Right lobe of liver (tissue), 6 donors: Measurements from ENCODE around the gene RNU1-3. TPM values are rescaled to one million over a fixed set of nuclear protein-coding genes. Genes with fewer than 3 reads are reported as not detected.
"Not testable (repeated sequence)": the region's sequence is repeated elsewhere in the genome, so short reads cannot be mapped to it uniquely, and the experiment has no call there.

Source experiments
- ATAC-seq, 4 donors: fragments of 200-7000 bp; cut with Tn5 transposase; one replicate each; pipeline ENCODE4 v1.9.1; 2020; ENCODE audit warnings: mild to moderate bottlenecking in 4 of 4, moderate library complexity in 4 of 4
- DNase-seq, 3 donors: peaks; one replicate each; pipeline ENCODE4 v3.0.0-alpha.2; 2020
- H3K27ac ChIP-seq, 3 donors: fragments of 200-600 bp; one replicate each; pipeline ENCODE4 v1.8.0; 2022
- H3K27me3 ChIP-seq, 2 donors: fragments of 200-600 bp; one replicate each; pipeline ENCODE4 v1.8.0; 2022
- H3K36me3 ChIP-seq, 4 donors: fragments of 200-600 bp; sonication (generic) in 1 of 4; one replicate each; pipeline versions ENCODE4 v1.5.1 to v1.8.0; 2017 to 2022; ENCODE audit warnings: control low read depth in 1 of 4
- H3K4me1 ChIP-seq, 4 donors: fragments of 200-600 bp; sonication (generic) in 1 of 4; one replicate each; pipeline versions ENCODE4 v1.5.1 to v1.8.0; 2017 to 2022; ENCODE audit warnings: control low read depth in 1 of 4
- H3K4me3 ChIP-seq, 3 donors: fragments of 200-600 bp; one replicate each; pipeline ENCODE4 v1.8.0; 2022
- H3K9me3 ChIP-seq, 4 donors: fragments of 200-600 bp; sonication (generic) in 1 of 4; one replicate each; pipeline versions ENCODE4 v1.5.1 to v1.8.0; 2017 to 2022; ENCODE audit warnings: control low read depth in 1 of 4
- WGBS: methylation state at CpG from one replicate; pipeline ENCODE4 v1.1.6; 2018; ENCODE audit warnings: low coverage, low lambda C conversion rate; ENCODE audit not compliant: insufficient coverage; ENCODE audit errors: missing lambda C conversion rate; 5-methylcytosine and 5-hydroxymethylcytosine counted together
- intact Hi-C, 2 donors: fragments of 100-400 bp; cut with DNase I; formaldehyde crosslinking; loops; one replicate each; pipeline versions ENCODE4 v1.11.2 to v1.14.1; 2022
- total RNA-seq, 6 experiments: library from RNA; depleted of rRNA in 2 of 6; stranded (reverse); fragments of >200 nt in 2 of 6; fragmentation: NEBNext Ultra II Directional in 3 of 6; extraction: Animal tissue kit (Norgen Biotek cat#: 25700) in 3 of 6; gene quantifications; one replicate each; pipeline versions ENCODE4 v1.1.0 to v1.2.4, GENCODE V29; 2016 to 2023
- TF ChIP-seq, protein P1 (sequence below), 4 donors: fragments of 200-600 bp in 3 of 4; fragments of 450-650 bp in 1 of 4; IDR thresholded peaks; one replicate each; pipeline versions ENCODE4 v1.5.1 to v1.8.0; 2016 to 2022; ENCODE audit warnings: antibody characterized with exemption in 4 of 4, mild to moderate bottlenecking in 2 of 4
- donor health status: DM: no; HTN: yes; CAD: no.
- donor health status: DM: no; HTN: no; CAD: no.
- donor health status: DM: no; HTN: no; CAD: no.
- donor health status: DM: no; HTN: yes; CAD: no.
- donor health status: DM: no; HTN: yes; CAD: no.

Gene RNU1-3
- total RNA-seq, 6 experiments from 2014 or later, result under 0.01 to 3,377 (median 977) TPM

DNA sequence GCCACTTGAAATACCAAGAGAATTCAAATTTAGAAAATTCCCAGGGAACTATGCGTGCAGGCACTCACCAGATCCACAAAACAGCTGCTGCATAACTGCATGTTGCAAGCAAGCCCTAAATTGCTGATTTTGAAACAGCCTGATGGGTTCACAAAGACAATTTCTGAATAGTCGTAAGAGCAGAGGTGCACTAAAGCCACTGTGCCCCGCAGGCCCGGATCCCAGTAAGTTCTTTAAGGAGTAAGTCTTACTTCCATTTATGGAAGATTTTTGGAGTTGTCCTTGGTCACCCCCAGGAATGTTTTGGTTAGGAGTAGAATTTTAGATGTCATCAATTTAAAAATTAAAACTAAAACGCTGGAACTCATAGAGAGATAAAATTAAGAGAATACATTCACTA lies 7.2 kb upstream of the RNU1-3 start:
- H3K27me3 ChIP-seq, DNase-seq, H3K4me1 ChIP-seq, intact Hi-C loops, H3K4me3 ChIP-seq, H3K9me3 ChIP-seq, H3K27ac ChIP-seq, ATAC-seq, H3K36me3 ChIP-seq: not testable (repeated sequence)
- WGBS, result 48% methylated on average over 5 of the region's 5 CpGs

DNA sequence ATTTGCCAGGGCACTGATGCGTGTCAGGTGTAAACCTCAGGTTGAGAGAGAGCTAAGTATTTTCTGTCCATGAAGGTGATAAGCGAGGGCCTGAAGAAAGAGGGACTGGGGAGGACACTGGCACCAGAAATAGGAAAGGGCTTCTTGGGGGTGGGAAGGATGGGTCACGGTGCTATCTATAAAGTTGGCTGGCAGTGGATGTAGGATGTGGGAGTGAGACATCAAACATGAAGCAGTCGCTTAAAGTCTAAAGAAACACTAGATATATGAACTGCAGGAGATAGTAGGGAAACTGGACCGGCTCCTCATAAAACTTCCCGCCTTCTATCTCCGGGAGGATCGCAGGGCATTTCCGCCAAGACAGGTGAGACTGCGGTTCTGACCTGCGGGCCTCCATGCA lies 912 bp downstream of the RNU1-3 start:
- WGBS, result no CpG with 5 or more reads among the region's 11 CpGs

DNA sequence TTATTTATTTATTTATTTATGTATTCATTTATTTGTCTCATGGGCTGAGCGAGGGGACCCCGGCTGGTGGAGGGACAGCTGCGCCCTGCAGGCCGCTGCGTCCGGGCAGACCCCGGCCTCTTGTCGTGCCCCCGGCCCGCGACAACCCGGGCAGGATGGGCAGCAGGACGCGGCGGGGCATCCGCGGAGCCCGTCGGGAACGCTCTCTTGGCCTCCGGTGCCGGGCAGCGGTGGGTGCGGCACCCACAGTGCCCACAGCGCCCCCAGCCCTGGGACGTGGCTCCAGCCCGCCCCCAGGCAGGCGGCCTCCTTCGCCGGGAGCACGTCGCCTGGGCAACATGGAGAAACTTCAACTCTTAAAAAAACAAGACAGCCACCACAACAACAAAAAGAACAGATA lies 8.5 kb downstream of the RNU1-3 start:
- H3K4me3 ChIP-seq, DNase-seq, H3K27me3 ChIP-seq, H3K4me1 ChIP-seq, H3K9me3 ChIP-seq, H3K27ac ChIP-seq, H3K36me3 ChIP-seq, intact Hi-C loops: not testable (repeated sequence)
- peak in 1 of 4 donors; percentile 28 for ATAC-seq
- WGBS, result 90% methylated on average over 7 of the region's 32 CpGs

More for the DNA sequence above, 912 bp downstream of the RNU1-3 start:
- ATAC-seq, H3K27me3 ChIP-seq, H3K4me1 ChIP-seq, H3K27ac ChIP-seq, DNase-seq, H3K36me3 ChIP-seq, H3K9me3 ChIP-seq, H3K4me3 ChIP-seq, intact Hi-C loops: not testable (repeated sequence)

DNA sequence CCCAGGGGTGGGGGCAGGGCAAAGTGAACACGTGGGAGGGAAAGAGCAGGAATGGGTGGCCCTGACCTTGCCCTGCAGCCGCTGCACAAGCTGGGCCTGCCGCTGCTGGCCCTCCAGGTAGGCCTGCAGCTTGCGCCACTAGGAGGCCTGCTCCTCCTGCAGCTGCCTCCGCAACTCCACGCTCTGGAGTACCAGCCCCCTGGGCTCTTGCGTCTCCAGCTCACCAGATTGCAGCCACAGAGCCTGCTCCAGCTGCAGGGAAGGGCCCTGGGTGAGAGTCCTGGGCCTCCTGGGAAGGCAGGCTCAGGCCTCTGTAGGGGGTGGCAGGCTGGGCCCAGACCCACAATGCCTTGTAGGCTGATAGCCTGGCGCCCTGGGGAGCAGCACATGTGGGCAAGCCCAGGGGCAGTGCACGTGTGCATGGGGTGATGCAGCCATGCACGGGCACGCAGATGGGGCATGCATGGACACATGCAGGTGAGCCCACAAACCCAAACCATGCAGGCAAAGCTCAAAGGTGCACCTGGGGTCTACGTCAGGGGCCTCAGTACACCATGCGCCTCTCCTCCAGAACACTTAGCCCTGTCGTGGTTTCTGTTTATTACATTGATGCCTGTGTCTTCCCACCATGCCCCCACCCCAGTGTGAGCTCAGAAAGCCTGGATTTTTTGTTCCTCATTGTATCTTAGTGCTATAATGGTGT lies 9.6 kb downstream of the RNU1-3 start:
- H3K4me1 ChIP-seq, H3K27ac ChIP-seq, H3K4me3 ChIP-seq, H3K27me3 ChIP-seq, H3K9me3 ChIP-seq, intact Hi-C loops, H3K36me3 ChIP-seq, DNase-seq: not testable (repeated sequence)
- peak; percentile 79 to 87 (median 84) for ATAC-seq
- WGBS, result no CpG with 5 or more reads among the region's 14 CpGs

DNA sequence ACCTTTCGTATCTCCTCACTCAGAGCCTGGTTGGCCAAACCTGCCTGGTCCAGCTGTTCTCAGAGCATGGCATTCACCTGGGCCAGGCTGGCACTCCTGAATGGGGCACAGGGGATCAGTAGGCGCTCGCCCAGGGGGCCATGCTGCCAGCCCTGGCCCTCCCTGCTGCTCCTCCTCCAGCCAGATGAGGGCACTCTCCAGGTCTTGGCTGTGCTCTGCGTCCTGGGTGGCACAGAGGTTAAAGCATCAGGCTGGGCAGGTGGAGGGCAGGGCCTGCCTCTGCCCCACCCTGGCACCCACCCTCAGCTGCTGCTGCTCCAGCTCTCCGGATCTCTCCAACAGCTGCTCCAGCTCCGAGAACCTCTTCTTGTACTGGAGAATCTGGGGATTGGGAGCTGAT lies 10.2 kb downstream of the RNU1-3 start:
- DNase-seq, H3K4me1 ChIP-seq, H3K4me3 ChIP-seq, H3K9me3 ChIP-seq, H3K27me3 ChIP-seq, H3K36me3 ChIP-seq, intact Hi-C loops, H3K27ac ChIP-seq: not testable (repeated sequence)
- WGBS, result no CpG with 5 or more reads among the region's 6 CpGs
- peak; percentile 54 to 76 (median 62) for ATAC-seq

DNA sequence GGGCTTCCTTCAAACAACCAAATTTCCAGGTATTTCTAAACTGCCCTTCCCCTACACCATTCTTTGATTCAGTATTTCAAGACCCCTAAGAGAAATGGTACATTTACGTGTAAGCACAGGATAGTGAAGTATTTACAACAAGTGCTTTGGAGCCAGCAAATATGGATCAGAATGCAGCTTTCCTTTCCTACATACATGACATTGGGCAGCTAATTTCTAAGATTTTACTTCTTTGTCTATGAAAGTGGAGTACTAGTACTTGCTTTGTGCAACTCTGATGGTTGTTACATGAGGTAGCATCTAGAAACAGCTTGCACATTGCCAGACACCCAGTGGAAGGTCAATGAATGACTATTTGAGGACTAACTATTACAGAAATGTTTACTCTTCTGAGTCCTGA lies 15.2 kb downstream of the RNU1-3 start:
- Histone ChIP-seq H3K27ac (peak overlapping the region in 1 of 3 donors; percentile 50), H3K36me3 (peaks cover 0 to 11% (median 0%) of the 10 kb centered on the region in 4 donors)
- H3K4me3 ChIP-seq, H3K27me3 ChIP-seq, H3K4me1 ChIP-seq, intact Hi-C loops, H3K9me3 ChIP-seq: not testable (repeated sequence)
- ATAC-seq (peak; percentile 42 to 83 (median 64)), DNase-seq (peak in 1 of 3 donors; percentile 6)
- WGBS, result 92% methylated on average over 1 of the region's 1 CpG
- TF ChIP-seq, protein P1, sequence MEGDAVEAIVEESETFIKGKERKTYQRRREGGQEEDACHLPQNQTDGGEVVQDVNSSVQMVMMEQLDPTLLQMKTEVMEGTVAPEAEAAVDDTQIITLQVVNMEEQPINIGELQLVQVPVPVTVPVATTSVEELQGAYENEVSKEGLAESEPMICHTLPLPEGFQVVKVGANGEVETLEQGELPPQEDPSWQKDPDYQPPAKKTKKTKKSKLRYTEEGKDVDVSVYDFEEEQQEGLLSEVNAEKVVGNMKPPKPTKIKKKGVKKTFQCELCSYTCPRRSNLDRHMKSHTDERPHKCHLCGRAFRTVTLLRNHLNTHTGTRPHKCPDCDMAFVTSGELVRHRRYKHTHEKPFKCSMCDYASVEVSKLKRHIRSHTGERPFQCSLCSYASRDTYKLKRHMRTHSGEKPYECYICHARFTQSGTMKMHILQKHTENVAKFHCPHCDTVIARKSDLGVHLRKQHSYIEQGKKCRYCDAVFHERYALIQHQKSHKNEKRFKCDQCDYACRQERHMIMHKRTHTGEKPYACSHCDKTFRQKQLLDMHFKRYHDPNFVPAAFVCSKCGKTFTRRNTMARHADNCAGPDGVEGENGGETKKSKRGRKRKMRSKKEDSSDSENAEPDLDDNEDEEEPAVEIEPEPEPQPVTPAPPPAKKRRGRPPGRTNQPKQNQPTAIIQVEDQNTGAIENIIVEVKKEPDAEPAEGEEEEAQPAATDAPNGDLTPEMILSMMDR (IDR thresholded peaks at IDR 0.05), result peak in 2 of 4 donors; percentile 14 to 44

DNA sequence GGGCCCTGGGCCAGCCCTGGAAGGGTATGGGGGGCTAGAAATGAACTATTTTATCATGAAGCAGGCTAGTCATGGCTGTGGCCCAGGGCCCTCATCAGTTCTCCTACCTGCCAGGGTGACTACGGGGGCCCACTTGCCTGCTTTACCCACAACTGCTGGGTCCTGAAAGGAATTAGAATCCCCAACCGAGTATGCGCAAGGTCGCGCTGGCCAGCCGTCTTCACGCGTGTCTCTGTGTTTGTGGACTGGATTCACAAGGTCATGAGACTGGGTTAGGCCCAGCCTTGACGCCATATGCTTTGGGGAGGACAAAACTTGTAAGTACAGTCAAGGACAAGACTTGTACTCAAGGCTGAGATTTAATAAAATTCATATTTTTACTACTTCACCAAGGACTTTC lies 16.8 kb downstream of the RNU1-3 start:
- 70% methylated on average over 9 of the region's 9 CpGs for WGBS
- H3K27ac ChIP-seq, H3K27me3 ChIP-seq, intact Hi-C loops, H3K9me3 ChIP-seq, ATAC-seq, H3K4me3 ChIP-seq, H3K4me1 ChIP-seq: not testable (repeated sequence)
- DNase-seq, result peak in 2 of 3 donors; percentile 29 to 32
- H3K36me3 ChIP-seq, result peaks cover 0 to 11% (median 0%) of the 10 kb centered on the region in 4 donors

DNA sequence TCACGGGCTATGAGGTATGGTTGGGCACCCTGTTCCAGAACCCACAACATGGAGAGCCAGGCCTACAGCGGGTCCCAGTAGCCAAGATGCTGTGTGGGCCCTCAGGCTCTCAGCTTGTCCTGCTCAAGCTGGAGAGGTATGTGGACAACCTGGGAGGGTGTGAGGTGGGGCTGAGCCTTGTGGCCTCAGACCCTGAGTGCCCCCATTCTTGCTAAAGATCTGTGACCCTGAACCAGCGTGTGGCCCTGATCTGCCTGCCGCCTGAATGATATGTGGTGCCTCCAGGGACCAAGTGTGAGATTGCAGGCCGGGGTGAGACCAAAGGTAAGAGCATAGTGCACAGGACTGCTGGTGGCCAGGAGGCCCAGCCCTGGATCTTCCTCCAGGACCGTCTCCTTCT lies 17.4 kb downstream of the RNU1-3 start:
- H3K27ac ChIP-seq, H3K9me3 ChIP-seq, H3K4me3 ChIP-seq, intact Hi-C loops, H3K4me1 ChIP-seq, ATAC-seq, H3K27me3 ChIP-seq: not testable (repeated sequence)
- DNase-seq, result peak in 2 of 3 donors; percentile 19 to 55
- 71% methylated on average over 4 of the region's 6 CpGs for WGBS
- peaks cover 0 to 11% (median 0%) of the 10 kb centered on the region in 4 donors for H3K36me3 ChIP-seq

DNA sequence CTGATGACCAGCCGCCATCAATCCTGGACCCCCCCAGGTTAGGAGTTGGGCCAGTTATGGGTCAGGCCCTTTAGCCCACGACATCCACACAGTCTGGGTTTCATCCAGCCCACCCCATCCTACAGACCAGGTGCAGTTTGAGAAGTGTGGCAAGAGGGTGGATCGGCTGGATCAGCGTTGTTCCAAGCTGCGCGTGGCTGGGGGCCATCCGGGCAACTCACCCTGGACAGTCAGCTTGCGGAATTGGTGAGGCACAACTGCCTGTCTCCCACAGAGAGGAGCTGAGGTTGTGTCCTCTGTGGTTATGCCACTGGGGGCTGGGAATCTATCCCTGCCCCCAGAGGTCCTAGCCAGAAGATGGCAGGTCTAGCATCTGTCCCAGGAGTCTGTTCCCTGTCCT lies 18.0 kb downstream of the RNU1-3 start:
- H3K4me3 ChIP-seq, H3K9me3 ChIP-seq, H3K27ac ChIP-seq, intact Hi-C loops, H3K27me3 ChIP-seq, ATAC-seq: not testable (repeated sequence)
- DNase-seq, result peak in 2 of 3 donors; percentile 16 to 51
- peaks cover 0 to 11% (median 0%) of the 10 kb centered on the region in 4 donors for H3K36me3 ChIP-seq
- H3K4me1 ChIP-seq, result peaks cover 0 to 11% (median 1%) of the 10 kb centered on the region in 4 donors
- no CpG with 5 or more reads among the region's 8 CpGs for WGBS

DNA sequence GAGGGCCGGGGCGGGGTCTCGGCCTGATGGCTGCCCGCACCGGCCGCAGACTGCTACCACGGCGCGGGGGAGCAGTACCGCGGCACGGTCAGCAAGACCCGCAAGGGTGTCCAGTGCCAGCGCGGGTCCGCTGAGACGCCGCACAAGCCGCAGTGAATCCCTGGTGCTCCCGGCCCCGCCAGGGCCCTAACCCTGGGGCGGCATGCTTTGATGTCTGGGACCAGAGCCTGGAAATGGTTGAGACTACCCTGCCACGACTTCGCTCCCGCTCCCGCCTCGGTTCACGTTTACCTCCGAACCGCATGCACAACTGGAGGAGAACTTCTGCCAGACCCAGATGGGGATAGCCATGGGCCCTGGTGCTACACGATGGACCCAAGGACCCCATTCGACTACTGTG lies 18.5 kb downstream of the RNU1-3 start:
- DNase-seq, result peak in 2 of 3 donors; percentile 16 to 54
- peaks cover 0 to 16% (median 4%) of the 10 kb centered on the region in 4 donors for H3K4me1 ChIP-seq
- H3K27ac ChIP-seq, H3K27me3 ChIP-seq, intact Hi-C loops, ATAC-seq, H3K9me3 ChIP-seq, H3K4me3 ChIP-seq: not testable (repeated sequence)
- WGBS, result no CpG with 5 or more reads among the region's 32 CpGs
- peaks cover 0 to 11% (median 0%) of the 10 kb centered on the region in 4 donors for H3K36me3 ChIP-seq
